Neural cell (in vitro differentiated cells): ENCODE results near the gene ACTR1A.

Experiments
- EZH2 ChIP-seq: fragments of 200-600, 300-800 bp; shearing (Covaris generic), sonication (generic); IDR thresholded peaks from 2 replicates; pipeline ENCODE4 v1.6.1; 2014; ENCODE audit warnings: antibody characterized with exemption, low read length, borderline replicate concordance, mild to moderate bottlenecking; ENCODE audit not compliant: insufficient read depth, poor library complexity, severe bottlenecking
- TAF1 ChIP-seq: IDR thresholded peaks from 2 replicates; pipeline ENCODE4 v1.6.1; 2012; ENCODE audit warnings: low read depth
- TF ChIP-seq, protein P1 (sequence below): fragments of 450-650 bp; IDR thresholded peaks from 2 replicates; pipeline ENCODE4 v1.5.1; 2014; ENCODE audit warnings: antibody characterized with exemption, mild to moderate bottlenecking, moderate library complexity; ENCODE audit not compliant: poor library complexity, severe bottlenecking

DNA sequence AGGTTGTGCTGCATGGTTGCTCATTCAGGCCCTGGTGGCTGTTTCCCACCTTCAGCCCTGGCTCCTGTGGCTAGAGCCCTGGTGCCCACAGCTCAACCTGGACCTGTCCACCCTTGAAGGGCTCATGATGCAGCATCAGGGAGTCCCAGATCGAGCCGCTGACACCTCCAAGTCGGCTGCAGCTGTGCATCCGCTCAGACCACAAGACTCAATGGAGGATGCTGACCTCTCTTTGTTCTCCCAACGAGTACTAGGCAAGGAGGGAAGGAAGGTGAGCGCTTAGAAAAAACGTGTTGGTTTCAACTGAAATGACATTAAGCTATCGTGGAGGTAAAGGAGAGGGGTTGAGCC is 41.7 kb downstream of the ACTR1A start:
- TF ChIP-seq, protein P1, sequence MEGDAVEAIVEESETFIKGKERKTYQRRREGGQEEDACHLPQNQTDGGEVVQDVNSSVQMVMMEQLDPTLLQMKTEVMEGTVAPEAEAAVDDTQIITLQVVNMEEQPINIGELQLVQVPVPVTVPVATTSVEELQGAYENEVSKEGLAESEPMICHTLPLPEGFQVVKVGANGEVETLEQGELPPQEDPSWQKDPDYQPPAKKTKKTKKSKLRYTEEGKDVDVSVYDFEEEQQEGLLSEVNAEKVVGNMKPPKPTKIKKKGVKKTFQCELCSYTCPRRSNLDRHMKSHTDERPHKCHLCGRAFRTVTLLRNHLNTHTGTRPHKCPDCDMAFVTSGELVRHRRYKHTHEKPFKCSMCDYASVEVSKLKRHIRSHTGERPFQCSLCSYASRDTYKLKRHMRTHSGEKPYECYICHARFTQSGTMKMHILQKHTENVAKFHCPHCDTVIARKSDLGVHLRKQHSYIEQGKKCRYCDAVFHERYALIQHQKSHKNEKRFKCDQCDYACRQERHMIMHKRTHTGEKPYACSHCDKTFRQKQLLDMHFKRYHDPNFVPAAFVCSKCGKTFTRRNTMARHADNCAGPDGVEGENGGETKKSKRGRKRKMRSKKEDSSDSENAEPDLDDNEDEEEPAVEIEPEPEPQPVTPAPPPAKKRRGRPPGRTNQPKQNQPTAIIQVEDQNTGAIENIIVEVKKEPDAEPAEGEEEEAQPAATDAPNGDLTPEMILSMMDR, result no peak
- peak; percentile 50 for TF ChIP-seq TAF1
- TF ChIP-seq EZH2, result no peak
